NCI-H446 treated with DMSO at 0.1 percent for 48 hours (cell line): ENCODE data around the gene TTLL9.
"Not testable (repeated sequence)": the region's sequence is repeated elsewhere in the genome, so short reads cannot be mapped to it uniquely, and the experiment has no call there.

Experiments used
- DNase-seq: peaks from one replicate; lab custom pipeline; 2025; lab: John Stamatoyannopoulos, UW

The TTLL9 gene

DNA sequence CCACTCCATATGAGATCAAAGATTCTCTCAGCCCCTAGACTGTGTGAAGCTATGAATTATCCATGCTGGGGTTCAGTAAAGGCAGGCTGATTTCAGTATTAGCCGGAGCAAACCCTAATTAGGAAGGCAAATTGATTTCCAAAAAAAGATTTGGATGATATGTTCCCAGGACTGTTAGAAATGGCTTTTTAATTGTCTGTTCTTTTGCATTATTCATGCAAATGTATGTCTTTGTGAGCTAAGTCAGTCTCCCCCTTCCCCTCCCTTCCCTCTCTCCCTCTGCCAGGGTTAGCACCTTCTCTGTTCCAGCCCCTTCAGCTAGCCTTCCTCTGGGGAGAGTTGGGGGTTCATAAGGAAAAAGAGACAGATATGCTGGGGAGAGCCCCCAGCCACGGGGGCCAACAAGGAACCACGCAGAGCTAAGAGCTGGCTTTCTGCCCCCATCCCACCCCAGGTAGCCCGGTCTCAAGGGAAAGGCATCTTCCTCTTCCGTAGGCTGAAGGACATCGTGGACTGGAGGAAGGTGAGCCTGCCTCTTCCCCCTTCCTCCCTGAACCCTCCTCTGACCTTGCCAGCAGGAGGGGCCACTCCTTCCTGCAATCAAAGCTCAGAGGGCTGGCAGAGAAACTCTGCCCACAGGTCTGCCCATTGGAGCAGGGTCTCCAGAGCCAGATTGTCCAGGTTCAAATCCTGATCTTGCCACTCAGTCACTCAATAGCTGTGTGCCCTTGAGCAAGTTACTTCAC is 49.1 kb downstream of the TTLL9 start:
- no peak for DNase-seq

DNA sequence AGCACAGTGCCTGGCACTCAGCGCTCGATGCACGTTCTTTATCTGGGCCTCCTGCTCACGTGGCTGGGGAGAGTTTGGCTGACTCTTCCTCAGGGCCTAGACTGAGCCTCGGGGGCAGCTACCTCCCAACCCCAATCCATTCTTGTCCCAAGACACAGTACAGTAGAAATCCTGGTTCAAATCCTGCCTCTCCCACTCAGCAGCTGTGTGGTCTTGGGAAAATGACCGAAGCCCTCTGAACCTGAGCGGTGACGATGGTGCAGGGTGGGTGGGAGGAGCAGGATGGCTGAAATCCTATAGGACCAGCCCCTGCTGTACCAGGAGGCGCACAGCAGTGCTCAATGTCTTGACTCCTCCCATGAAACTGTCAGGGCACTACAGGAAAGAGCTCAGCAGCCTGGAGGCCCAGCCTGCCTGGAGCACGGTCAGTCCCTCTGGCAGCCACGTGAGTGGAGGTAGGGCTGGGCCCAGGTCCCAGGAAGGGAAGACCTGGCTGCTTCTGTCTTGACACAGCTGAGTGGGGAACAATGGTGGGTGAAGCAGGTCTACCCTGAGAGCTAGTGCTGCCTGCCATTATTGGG is 49.9 kb downstream of the TTLL9 start:
- DNase-seq = no peak

DNA sequence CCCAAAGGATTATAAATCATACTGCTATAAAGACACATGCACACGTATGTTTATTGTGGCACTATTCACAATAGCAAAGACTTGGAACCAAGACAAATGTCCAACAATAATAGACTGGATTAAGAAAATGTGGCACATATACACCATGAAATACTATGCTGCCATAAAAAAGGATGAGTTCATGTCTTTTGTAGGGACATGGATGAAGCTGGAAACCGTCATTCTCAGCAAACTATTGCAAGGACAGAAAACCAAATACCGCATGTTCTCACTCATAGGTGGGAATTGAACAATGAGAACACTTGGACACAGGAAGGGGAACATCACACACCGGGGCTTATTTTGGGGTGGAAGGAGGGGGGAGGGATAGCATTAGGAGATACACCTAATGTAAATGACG is 51.0 kb downstream of the TTLL9 start:
- DNase-seq = not testable (repeated sequence)

DNA sequence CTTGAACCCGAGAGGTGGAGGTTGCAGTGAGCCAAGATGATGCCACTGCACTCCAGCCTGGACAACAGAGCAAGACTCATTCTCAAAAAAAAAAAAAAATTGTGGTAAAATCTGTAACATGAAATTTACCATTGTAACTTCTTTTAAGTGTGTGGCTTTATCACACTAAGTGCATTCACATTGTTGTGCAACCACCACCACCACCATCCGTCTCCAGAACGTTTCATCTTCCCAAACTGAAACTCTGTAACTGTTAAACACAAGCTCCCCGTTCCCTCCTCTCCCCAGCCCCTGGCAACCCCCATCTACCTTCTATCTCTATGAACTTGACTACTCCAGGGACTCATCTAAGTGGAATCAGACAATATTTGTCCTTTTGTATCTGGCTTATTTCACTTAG is 51.7 kb downstream of the TTLL9 start:
- no peak for DNase-seq

DNA sequence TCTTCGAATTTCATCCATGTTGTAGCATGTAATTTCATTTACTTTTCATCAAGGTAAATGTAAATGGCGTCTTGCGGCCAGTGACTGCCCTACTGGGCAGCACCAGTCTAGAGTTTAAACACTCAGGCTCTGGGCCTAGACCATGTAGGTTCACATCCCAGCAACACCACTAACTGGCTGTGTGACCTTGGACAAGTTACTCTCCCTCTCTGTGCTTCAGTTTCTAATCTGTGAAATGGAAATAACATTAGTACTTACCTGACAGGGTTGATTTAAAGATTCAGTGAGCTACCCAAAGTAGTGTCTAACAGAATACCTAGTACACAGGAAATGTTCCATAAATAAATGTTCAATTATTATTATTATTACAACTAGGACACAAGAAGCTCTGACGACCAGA is 52.2 kb downstream of the TTLL9 start:
- no peak for DNase-seq

DNA sequence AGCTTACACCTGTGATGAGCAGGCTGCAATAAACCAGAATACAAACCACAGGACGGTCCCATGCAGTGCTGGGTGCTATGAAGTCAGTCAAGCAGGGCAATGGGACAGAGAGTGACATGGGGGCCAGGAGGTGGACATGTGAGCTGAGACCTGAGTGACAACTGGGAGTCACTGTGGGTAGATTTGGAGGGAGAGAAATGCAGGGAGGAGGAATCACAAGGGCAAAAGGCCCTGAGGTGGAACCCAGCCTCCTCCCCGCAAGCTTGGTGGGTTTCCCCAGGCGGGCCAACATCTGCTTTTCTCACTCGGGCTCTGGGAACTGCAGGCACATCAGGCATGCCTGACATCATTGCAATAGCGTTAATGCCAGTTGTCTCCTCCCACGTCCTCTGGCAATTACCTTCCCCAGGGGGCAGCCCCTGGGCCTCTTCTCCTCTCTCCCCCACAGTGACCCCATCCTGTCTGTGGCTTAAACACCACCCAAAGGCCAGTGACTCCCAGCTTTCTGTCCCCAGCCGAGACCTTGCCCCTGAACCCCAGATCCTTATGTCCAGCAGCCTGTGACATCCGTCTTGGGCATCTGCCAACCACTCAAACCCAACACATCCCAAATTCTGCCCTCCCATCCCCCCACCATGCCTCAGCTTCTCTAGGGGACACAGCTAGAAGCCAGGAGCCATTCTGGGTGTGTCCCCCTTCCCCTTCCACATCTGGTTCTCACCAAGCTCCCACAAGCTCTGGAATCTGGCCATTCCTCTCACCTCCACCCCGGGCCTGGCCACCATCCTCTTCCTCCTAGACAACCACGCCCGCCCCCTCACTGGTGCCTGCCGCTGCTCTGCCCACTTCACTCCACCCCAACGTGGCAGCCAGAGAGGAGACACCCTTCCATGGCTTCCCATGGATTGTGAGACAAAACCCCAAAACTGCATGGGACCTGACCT is 53.2 kb downstream of the TTLL9 start:
- no peak for DNase-seq

DNA sequence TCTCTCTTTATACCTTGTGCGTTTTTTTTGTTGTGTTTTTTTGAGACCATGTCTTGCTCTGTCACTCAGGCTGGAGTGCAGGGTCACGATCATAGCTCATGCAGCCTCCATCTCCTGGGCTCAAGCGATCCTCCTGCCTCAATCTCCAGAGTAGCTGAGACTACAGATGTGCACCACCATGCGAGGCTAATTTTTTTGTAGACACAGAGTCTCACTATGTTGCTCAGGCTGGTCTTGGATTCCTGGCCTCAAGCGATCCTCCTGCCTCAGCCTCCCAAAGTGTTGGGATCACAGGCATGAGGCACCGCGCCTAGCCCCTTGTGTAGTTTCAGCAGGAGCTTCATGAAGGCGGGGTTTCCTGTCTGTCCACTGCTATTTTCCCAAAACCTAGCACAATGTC is 54.1 kb downstream of the TTLL9 start:
- DNase-seq = no peak

DNA sequence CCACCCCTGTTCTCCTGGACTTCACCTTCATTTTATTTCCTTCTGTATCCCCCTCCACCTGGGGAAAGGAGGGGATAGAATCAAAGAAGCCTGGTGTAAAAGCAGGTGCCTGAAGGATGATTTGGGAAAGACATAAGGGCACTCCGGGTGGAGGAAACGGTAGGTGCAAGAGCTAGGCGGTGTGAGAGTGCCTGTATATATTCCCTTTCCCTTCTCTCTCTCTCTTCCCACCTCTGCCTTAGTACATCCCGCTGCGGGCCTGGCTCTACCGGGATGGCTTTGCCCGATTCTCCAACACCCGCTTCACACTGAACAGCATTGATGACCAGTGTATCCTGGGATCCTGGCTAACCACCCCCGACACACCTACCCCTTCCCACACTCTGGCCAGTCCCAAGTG is 55.2 kb downstream of the TTLL9 start:
- no peak for DNase-seq

DNA sequence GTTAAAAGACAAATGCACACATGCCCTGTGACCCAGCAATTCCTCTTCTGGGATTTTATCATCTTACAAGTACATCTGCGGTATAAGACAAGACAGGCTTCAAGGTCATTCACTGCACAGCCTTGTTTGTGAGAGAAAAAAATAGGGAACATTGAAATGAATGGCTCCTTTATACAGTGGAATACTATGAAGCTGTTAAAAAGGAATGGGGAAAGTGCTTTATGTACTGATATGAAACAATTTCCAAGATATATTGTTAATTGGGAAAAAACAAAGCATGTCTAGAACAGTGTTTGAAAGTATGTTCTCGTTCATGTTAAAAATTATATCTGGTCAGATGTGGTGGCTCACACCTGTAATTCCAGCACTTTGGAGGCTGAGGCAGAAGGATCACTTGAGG is 56.1 kb downstream of the TTLL9 start:
- no peak for DNase-seq

DNA sequence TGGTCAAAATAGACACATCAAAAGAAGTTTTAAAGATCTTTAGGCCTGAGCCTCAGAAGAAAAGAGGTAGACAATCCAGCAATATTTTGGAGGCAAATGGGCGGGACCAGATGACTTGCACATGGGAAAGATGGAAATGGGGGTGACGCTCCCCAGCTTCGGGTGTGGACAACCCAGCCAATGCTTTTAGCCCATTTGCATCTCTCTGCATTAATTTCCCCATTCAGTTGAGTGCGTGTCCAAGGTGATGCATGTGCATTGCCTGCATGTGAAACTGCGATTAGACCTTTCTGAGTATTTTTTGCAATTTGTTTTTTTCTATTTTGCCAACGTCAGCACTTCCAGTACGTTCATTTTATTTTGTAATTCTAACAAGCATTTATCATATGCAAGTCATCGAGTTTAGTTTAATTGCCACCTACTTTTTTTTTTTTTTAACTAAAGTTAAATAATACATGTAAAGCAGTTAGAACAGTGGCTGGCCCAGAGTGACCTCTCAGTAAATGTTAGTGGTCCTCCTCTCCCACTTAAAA is 57.3 kb downstream of the TTLL9 start:
- no peak for DNase-seq

DNA sequence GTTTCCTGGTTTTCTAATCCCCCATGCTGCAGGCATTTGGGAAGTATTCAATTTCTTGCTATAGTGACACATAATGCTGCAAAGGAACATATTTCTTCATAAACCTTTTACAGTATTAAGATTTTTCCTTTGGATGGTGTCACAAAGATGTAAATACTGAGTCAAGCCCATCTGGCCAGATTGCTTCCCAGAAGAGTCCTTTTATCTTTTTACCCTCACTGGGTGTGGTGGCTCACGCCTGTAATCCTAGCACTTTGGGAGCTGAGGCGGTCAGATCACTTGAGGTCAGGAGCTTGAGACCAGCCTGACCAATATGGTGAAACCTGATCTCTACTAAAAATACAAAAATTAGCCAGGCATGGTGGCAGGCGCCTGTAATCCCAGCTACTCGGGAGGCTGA is 59.2 kb downstream of the TTLL9 start:
- DNase-seq = not testable (repeated sequence)

DNA sequence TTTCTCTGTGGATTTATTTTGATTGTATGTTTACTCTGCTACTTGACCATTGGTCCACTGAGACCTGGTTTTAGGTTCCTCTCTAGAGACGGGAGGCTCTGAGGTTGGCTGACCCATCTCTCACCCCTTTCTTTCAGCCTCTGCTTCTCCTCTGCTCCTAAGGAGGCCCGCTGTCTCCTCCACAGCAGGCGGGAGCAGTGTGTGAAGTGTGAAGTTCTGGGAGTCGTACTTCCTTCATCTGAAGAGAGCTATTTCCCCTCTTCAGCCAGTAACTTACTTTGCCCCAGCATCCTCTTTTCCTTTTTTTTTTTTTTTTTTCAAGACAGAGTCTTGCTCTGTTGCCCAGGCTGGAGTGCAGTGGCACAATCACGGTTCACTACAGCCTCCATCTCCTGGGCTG is 60.3 kb downstream of the TTLL9 start:
- DNase-seq = no peak

DNA sequence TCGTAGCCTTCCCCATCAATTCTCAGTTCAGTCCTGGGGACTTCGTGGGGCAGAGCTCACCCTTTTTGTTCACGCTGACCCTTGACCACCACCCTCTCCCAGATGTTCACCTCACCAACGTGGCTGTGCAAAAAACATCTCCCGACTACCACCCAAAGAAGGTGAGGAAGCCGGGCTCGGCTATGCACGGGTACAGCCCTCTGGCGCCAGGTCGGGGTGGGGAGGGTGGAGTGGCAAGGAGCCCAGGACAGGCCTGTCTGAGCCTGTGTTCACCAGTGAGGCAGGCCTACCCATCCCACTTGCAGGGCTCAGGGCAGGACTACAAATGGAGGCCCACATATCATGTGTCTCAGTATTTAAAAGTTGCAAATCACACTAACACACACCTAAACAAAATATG is 63.3 kb downstream of the TTLL9 start:
- no peak for DNase-seq

DNA sequence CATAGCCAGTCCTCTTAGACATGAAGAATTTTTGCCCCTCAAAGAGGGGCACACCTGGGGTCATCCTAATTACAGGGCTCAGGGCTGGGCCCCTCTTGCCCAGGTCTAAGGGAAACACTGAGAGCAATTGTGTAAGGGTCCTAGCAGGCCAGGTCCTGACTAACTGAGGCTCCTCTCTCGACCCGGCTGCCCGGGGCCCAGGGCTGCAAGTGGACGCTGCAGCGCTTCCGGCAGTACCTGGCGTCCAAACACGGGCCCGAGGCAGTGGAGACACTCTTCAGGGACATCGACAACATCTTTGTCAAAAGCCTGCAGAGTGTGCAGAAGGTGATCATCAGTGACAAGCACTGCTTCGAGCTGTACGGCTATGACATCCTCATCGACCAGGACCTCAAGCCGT is 64.1 kb downstream of the TTLL9 start:
- no peak for DNase-seq

DNA sequence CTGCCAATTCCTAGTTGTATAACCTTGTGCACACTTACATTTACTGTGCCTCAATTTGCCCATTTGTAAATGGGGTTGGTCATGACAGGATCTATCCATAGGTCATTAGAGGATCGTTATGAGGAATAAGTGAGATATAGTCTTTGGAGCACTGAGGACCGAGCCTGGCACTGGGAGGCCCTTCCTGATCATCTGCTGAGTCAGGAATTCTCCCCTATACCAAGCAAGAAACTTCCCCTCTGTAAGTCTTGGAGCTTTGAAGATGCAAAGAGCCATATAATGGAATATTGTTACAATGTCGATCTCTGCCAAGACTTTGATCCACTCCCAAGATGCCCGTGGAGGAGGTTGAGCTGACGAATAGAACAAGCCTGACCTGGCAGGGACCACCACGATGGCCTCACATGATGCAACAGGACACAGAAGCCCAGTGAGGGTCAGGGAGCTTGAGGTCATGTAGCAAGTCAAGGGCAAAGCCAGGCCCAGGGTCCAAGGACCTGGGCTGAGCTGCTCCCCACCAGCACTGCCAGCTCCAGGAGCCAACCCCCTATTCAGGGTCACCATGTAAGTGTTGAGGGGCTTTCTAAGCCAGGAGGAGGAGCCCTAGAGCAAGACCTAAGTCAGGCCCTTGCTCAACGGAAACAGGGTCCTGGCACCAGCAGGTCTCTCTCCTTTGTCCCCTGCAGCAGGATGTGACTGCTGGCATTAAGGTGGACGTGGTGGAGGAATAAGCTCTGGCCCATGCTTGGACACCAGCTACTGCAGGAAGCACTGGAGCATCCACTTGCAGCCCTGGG is 64.7 kb downstream of the TTLL9 start:
- DNase-seq = no peak

DNA sequence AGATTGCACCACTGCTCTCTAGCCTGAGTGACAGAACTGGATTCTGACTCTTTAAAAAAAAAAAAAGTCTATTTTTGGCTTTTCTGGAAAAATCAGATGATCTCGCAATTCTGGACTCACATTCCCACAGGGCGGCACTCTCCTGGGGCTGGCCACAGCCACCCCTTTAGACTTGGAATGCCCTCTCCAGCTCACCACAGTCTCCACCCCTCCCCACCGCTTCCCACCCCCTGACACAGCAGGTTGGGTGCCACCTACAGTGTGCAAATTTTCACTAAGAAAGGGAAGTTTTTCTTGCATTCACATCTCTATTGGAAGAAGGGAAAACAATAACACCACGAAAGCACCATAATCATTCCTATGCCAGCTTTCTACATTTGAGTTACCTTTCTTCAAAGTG is 66.0 kb downstream of the TTLL9 start:
- DNase-seq = no peak

DNA sequence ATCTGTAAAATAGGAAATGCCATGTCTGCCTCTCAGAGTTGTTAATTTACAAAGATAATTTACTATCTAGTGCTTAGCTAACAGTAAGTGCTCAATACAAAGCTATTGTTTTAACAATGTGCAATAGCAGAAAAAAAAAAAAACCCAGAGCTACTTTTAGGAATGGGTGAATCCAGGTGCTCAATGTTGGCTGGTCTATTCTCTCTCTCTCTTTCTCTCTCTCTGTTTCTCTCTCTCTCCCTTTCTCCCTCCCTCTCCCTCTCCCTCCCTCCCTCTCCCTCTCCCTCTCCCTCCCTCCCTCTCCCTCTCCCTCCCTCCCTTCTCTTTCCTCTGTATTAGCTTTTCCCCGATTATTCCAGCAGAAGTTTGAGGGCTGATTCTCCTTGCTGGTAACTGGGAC is 67.4 kb downstream of the TTLL9 start:
- DNase-seq = no peak

DNA sequence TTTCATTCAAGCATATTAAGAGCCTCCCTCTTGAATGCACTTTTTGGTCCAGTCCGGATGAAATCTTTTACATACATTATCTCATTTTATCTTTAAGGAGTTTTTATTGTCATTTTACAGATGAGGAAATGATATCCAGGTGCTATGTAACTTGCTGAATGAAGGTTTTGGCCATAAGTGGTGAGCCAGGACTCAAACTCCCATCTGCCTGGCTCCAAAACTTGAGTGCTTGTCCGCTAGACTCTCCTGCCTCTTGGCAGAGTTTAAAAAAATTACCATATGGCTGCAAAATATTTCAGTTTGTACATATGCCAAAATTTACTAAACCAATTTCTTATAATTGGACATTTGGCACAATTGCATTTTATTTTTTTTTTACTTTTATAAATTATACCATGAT is 69.2 kb downstream of the TTLL9 start:
- peak; percentile 93 for DNase-seq

DNA sequence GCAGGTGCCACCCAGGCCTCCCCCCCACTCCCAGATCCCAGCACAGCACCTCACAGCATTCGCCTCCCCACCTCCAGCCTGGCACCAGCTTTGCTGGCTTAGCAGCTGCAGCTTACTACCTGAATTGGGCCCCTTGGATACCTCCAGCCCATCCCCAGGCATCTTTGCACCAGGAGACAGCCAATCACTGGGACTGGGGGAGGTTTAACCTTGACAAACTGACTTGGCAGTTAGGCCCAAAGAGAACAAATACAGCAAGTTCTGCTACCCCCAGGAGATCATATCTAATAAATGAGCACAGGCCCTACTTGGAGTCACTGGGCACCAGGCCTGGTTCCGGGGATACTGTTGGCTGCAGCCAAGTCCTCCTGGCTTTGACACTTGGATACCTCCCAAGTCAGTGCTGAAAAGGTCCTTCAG is 72.6 kb downstream of the TTLL9 start:
- DNase-seq = peak; percentile 95

DNA sequence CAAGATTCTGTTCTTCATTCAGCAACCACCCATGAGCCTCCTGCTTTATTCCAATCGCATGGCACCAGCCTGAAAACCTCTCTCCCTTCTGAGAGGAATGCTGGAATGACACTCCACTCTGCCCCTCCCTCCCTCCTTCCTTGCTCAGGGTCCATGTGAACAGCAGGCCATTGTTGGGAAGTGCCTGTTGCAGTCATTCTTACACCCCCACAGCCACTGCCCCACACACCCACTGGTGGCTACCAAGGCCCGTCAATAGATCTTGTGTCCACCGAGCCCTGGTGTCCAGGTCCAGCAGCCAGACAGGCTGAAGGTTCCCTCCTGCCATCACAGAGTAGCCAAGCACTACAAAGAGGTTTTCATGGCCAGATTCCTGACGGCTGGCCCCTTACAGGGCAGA is 74.9 kb downstream of the TTLL9 start:
- no peak for DNase-seq

DNA sequence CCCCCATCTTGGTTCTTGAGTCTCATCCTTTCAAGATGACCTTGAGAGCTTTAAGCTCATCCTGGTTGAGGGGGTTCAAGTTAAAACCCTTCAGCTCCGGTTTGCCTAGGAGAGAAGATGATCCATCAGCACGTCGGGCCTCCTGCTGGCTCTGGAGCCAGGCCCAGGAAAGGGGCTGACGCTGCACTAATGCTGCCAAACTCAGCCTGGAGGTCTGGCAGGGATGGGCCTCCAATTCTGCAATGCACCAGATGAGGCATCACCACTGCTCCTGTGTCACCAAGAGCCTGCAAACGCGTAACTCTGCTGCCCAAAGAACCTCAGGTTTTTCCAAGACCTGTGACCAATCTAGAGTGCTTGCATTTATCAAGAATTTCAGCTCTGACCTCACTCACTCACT is 75.4 kb downstream of the TTLL9 start:
- peak; percentile 92 for DNase-seq

DNA sequence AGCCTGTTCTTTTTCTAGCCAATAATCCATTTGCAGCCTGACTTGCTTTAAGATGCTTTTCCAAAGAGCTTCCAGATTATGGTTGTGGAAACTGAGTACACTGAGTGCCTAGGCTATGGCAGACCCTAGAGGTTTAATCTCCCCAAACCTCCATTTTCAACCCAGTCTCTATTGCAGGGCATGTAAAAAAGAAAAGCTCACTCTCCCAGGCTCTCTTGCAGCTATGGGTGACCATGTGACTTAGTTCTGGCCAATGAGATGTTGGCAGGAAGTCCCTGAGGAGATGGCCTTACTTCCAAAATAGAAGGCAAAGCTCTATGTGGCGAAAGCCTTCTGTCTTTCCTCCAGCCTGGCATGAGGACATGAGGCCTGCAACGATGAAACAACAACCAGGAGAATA is 77.6 kb downstream of the TTLL9 start:
- no peak for DNase-seq
